SJSA1 (cell line): Measurements from ENCODE around the gene HOXA2. TPM values are rescaled to one million over a fixed set of nuclear protein-coding genes. Genes with fewer than 3 reads are reported as not detected.

Source experiments
- DNase-seq, 2 experiments: peaks; one replicate each; pipeline ENCODE4 v3.0.0-alpha.2; 2015 to 2020; ENCODE audit warnings: low spot score in 2 of 2, low read depth in 1 of 2
- H3K27ac ChIP-seq: fragments of 250-450 bp; sonication (Bioruptor Pico); 2 replicates; pipeline ENCODE4 v1.5.1; 2020; ENCODE audit warnings: mild to moderate bottlenecking, moderate library complexity
- H3K27me3 ChIP-seq: fragments of 250-450 bp; sonication (Bioruptor Pico); replicated peaks from 2 replicates; pipeline ENCODE4 v1.5.1; 2020; ENCODE audit warnings: mild to moderate bottlenecking, moderate library complexity
- H3K36me3 ChIP-seq: fragments of 250-450 bp; sonication (Bioruptor Pico); 2 replicates; pipeline ENCODE4 v1.5.1; 2020; ENCODE audit warnings: mild to moderate bottlenecking
- H3K4me1 ChIP-seq: fragments of 250-450 bp; sonication (Bioruptor Pico); replicated peaks from 2 replicates; pipeline ENCODE4 v1.6.1; 2021; ENCODE audit warnings: mild to moderate bottlenecking
- H3K4me3 ChIP-seq: fragments of 250-450 bp; sonication (Bioruptor Pico); 2 replicates; pipeline ENCODE4 v1.5.1; 2020; ENCODE audit warnings: mild to moderate bottlenecking
- H3K9me3 ChIP-seq: fragments of 250-450 bp; sonication (Bioruptor Pico); replicated peaks from 2 replicates; pipeline ENCODE4 v1.5.1; 2020; ENCODE audit warnings: mild to moderate bottlenecking
- total RNA-seq: library from RNA; depleted of rRNA; stranded (reverse); fragments of >200 nt; shearing (Covaris generic); gene quantifications from 2 replicates; pipeline ENCODE4 v1.2.3, GENCODE V29; 2014

HOXA2 gene
- total RNA-seq, 1 experiment from 2014 or later = 0.47 TPM

GRCh38 chr7:27115221-27116026 is 12.9 kb upstream of the HOXA2 start:
- peaks cover 41% of the 10 kb centered on the region for H3K4me1 ChIP-seq
- peak overlapping the region; percentile 39 for H3K4me3 ChIP-seq
- DNase-seq = peak; percentile 86 to 90
- peak overlapping the region; percentile 55 for H3K27ac ChIP-seq
- peaks cover 4% of the 10 kb centered on the region for H3K36me3 ChIP-seq
- no peaks in the 10 kb centered on the region for H3K27me3 ChIP-seq
- H3K9me3 ChIP-seq = 0 out of 2 replicates have a peak, but pooled peaks cover under 1% of the 10 kb centered on the region

- DNase-seq = no peak
- peaks cover 8% of the 10 kb centered on the region for H3K36me3 ChIP-seq
- H3K27me3 ChIP-seq = no peaks in the 10 kb centered on the region
- peaks cover 47% of the 10 kb centered on the region for H3K4me1 ChIP-seq
- H3K27ac ChIP-seq = peak overlapping the region; percentile 52
- H3K9me3 ChIP-seq = 0 out of 2 replicates have a peak, but pooled peaks cover 2% of the 10 kb centered on the region
- peak overlapping the region; percentile 39 for H3K4me3 ChIP-seq
Measured at GRCh38 chr7:27114881-27115220, 12.4 kb upstream of the HOXA2 start.

GRCh38 chr7:27113991-27114769 is 11.7 kb upstream of the HOXA2 start:
- Histone ChIP-seq H3K9me3 (0 out of 2 replicates have a peak, but pooled peaks cover 2% of the 10 kb centered on the region), H3K4me1 (peaks cover 48% of the 10 kb centered on the region), H3K27me3 (no peaks in the 10 kb centered on the region), H3K27ac (peak overlapping the region; percentile 70), H3K36me3 (peaks cover 12% of the 10 kb centered on the region), H3K4me3 (peak overlapping the region; percentile 38)
- DNase-seq = peak in 1 of 2 experiments; percentile 70

GRCh38 chr7:27112955-27113949 is 10.8 kb upstream of the HOXA2 start:
- 0 out of 2 replicates have a peak, but pooled peaks cover 2% of the 10 kb centered on the region for H3K9me3 ChIP-seq
- no peaks in the 10 kb centered on the region for H3K27me3 ChIP-seq
- H3K36me3 ChIP-seq = peaks cover 10% of the 10 kb centered on the region
- DNase-seq = peak; percentile 71 to 80
- H3K27ac ChIP-seq = peak overlapping the region; percentile 83
- peak overlapping the region; percentile 65 for H3K4me3 ChIP-seq
- peaks cover 52% of the 10 kb centered on the region for H3K4me1 ChIP-seq

GRCh38 chr7:27112361-27112760 is 9.9 kb upstream of the HOXA2 start:
- H3K4me1 ChIP-seq = peaks cover 52% of the 10 kb centered on the region
- H3K27ac ChIP-seq = peak overlapping the region; percentile 70; the same call in 1 of the 2 replicates
- 0 out of 2 replicates have a peak, but pooled peaks cover 2% of the 10 kb centered on the region for H3K9me3 ChIP-seq
- DNase-seq = peak in 1 of 2 experiments; percentile 22
- peaks cover 11% of the 10 kb centered on the region for H3K36me3 ChIP-seq
- H3K27me3 ChIP-seq = no peaks in the 10 kb centered on the region
- H3K4me3 ChIP-seq = peak overlapping the region; percentile 65

GRCh38 chr7:27111751-27112277 is 9.3 kb upstream of the HOXA2 start:
- H3K4me3 ChIP-seq = no peak overlapping the region
- peaks cover 14% of the 10 kb centered on the region for H3K36me3 ChIP-seq
- peaks cover 52% of the 10 kb centered on the region for H3K4me1 ChIP-seq
- H3K9me3 ChIP-seq = 0 out of 2 replicates have a peak, but pooled peaks cover 2% of the 10 kb centered on the region
- DNase-seq = peak in 1 of 2 experiments; percentile 5
- no peaks in the 10 kb centered on the region for H3K27me3 ChIP-seq
- peak overlapping the region; percentile 70 for H3K27ac ChIP-seq

GRCh38 chr7:27111042-27111750 is 8.7 kb upstream of the HOXA2 start:
- DNase-seq = peak; percentile 56 to 73
- peak overlapping the region; percentile 70 for H3K27ac ChIP-seq

GRCh38 chr7:27110186-27111031 is 7.9 kb upstream of the HOXA2 start:
- H3K36me3 ChIP-seq = peaks cover 14% of the 10 kb centered on the region
- 0 out of 2 replicates have a peak, but pooled peaks cover 2% of the 10 kb centered on the region for H3K9me3 ChIP-seq
- H3K27ac ChIP-seq = peak overlapping the region; percentile 70
- DNase-seq = peak; percentile 85 to 86
- H3K4me3 ChIP-seq = peak overlapping the region; percentile 17
- H3K27me3 ChIP-seq = no peaks in the 10 kb centered on the region
- H3K4me1 ChIP-seq = peaks cover 41% of the 10 kb centered on the region

More at GRCh38 chr7:27111042-27111750, 8.7 kb upstream of the HOXA2 start:
- 0 out of 2 replicates have a peak, but pooled peaks cover 2% of the 10 kb centered on the region for H3K9me3 ChIP-seq
- peaks cover 14% of the 10 kb centered on the region for H3K36me3 ChIP-seq
- peaks cover 49% of the 10 kb centered on the region for H3K4me1 ChIP-seq
- H3K4me3 ChIP-seq = peak overlapping the region; percentile 17
- no peaks in the 10 kb centered on the region for H3K27me3 ChIP-seq

- H3K27ac ChIP-seq = no peak overlapping the region
- H3K4me3 ChIP-seq = no peak overlapping the region
- peaks cover 40% of the 10 kb centered on the region for H3K4me1 ChIP-seq
Measured at GRCh38 chr7:27109466-27110185, 7.1 kb upstream of the HOXA2 start.

GRCh38 chr7:27108390-27109127 is 6.1 kb upstream of the HOXA2 start:
- Histone ChIP-seq H3K4me1 (peaks cover 36% of the 10 kb centered on the region), H3K27ac (no peak overlapping the region)

More at GRCh38 chr7:27109466-27110185, 7.1 kb upstream of the HOXA2 start:
- H3K27me3 ChIP-seq = no peaks in the 10 kb centered on the region
- peaks cover 14% of the 10 kb centered on the region for H3K36me3 ChIP-seq
- DNase-seq = no peak
- 0 out of 2 replicates have a peak, but pooled peaks cover 2% of the 10 kb centered on the region for H3K9me3 ChIP-seq

More at GRCh38 chr7:27108390-27109127, 6.1 kb upstream of the HOXA2 start:
- Histone ChIP-seq H3K9me3 (0 out of 2 replicates have a peak, but pooled peaks cover 2% of the 10 kb centered on the region), H3K36me3 (peaks cover 14% of the 10 kb centered on the region), H3K27me3 (no peaks in the 10 kb centered on the region), H3K4me3 (no peak overlapping the region)
- peak in 1 of 2 experiments; percentile 33 for DNase-seq
